HG02981 (cell line): ENCODE data around the gene MRPL14.

Experiments used
- ATAC-seq: cut with Tn5 transposase; IDR thresholded peaks from one replicate; pipeline ENCODE4 v1.9.1; 2021; ENCODE audit warnings: mild to moderate bottlenecking, moderate library complexity; ENCODE audit not compliant: unreplicated experiment

The MRPL14 gene

DNA sequence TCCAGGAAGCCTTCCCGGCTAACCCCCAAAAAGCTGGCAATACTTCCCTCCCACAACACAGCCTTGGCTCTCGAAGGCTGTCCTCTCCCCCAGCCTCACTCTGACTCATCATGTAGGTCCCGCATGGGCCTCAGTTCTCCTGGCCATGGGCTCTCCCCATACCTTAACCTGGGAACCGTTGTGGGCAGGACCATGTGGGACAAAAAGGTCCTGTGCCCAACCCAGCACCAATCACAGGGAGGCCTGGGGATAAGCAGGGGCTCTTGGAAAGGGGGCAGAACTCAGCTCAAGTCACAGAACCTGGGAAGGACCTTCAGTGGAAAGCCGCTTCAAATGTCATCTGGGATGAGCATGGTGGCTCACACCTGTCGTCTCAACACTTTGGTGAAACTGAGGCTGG is 45.5 kb downstream of the MRPL14 start:
- ATAC-seq = no peak

- no peak for ATAC-seq
These were observed 46.4 kb downstream of the MRPL14 start for GRCh38 chr6:44080561-44081521.

DNA sequence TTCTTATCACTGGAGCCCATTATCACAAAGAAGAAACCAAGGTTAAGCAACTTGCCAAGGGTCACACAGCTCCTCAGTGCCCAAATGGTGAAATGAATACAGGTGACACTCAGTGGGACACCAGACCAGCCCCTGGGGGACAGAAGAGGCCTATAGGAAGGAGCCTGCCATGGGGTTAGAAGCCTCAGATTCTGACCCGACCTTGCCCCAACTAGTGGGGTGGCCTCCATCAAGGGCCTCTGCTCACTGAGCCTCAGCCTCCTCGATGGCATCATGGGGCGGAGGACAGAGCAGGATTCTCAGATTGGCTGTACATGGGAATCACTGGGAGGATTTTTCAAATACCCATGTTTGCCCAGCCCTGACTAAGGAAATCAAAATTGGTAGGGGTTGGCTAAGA is 47.6 kb downstream of the MRPL14 start:
- no peak for ATAC-seq

DNA sequence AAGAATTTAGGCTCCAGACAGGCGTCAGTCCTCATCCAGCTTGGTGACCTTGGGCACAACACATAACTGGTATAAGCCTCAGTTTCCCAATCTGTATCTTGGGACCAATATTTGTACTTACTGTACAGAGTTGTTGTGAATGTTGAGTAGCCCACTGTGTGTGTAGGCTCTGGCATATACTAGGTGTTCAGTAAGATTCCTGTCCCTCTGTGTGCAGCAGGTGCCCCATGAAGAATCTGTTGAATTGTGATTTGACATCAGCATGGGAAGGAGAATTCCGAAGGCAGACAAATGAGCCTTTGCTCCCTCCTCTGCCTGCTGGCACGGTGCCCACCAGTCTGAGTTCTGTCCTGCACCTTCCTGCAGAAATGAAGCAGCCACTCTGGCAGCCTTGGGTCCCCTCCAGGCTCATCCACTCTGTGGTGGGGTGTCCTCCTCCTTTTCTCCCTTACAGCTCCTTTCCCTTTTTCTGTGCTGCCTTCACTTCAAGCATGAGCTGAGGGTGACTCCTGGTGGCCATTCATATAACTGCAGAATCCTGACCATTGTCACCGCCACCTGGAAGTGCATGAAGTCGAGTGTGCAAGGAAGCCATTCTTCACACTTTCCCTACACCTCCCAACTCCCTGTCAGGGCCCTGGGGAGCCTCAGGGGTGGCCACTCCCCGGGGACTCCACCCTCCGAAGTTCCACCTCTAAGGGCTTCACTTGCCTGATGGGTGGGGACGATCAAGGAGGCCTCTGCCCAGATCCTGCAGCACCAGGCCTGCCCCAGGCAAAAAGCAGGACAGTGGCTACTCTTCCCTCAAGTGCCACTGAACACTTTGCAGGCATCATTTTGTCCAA is 48.2 kb downstream of the MRPL14 start:
- no peak for ATAC-seq

DNA sequence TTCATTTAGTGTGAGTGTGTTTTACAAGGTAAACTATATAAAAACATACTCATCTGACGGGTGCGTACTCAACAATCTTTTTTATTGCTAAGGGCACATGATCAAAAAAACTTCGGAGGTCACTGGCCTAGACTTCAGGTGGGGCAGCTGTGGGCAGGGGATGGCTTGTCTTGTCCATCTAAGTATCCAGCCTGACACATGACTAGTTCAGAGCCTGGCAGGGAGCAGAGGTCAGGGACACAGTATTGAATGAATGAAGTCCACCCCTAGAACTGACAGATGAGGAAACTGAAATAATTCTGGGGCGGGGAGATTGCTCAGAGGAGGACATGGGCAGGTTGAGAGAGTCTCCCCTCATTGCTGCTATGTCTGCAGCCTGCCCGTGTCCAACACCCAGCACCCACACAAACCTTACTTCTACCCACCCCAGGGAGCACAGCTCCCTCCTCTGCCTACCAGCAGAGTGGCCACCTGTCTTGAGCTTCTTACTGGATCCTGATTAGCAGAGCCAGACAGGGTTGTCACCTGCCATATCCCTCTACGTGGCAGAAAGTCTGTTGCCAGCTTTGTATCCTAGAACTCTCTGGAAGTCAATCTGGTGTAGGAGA is 48.9 kb downstream of the MRPL14 start:
- ATAC-seq = no peak

DNA sequence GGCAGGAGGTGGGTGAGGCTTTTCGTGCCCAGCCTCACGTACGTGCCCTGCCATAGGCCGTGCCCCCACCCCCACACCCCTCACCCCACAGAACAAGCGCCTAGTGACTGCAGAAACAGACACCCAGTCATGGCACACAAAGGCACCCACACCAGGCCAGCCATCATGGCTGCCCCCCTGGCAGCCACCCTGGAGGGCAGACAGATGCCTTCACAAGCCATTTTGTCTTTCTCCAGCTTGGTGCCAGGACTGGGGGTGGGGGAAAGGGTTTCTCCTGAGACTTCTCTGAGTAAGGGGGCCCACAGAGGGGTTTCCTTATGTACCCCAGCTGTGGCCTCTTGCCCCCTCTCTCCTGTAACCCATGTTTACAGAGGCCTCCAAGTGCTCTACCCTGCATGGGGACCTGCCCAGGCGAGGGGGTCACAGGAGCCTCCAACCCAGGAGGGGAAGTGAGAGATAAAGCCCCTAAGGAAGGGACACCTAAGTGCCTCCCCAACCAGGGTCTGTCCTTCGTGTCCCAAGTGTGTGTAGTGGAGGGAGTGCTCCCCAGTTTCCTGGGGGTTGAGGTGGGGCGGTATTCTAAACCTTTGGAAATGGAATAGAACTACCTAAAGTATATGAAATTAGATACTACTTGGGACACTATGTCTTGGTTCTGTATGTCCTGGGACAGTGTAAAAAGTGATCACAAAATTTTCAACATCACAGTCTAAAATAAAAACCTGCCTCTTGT is 49.9 kb downstream of the MRPL14 start:
- no peak for ATAC-seq

DNA sequence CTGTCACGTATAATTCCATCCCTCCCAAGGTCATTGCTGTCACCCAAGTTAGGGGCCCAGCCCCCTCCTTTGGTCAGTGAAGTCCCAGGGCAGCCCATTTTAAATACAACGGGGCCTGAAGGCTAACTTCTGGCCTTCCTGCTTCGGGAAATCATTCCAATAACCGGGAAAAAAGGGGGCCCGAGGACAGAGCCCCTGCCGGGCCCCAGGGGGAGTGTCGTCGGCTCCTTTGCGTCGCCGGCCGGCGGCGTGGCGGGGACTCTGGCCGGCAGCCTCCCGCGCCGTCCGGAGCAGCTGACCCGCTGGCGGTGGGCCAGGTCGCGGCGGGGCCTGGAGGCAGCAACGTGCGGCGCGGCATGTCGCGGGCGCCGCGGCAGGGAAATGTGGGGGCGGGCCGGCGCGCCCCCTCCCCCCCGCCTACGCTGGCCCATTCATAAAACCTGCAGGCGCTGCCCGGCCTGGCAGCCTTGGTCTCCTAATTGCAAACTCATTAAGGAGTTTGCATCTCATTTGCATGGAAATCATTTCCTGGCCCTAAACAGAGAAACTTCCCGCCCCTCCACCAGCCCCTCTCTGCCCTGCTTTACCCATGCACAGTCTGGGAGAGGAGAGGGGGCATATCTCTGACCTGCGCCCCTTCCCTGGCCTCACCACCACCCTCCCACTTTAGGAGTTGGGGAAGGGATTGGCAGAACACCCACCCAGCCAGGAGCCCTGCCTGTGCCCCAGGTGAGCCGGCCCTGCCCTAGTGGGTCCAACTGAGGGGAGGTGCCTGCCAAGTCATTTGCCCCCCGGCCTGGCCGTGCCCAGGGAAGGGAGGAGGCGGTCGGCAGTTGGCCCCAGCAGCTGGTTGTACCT is 50.7 kb downstream of the MRPL14 start:
- ATAC-seq = no peak

- ATAC-seq = no peak
These were observed 51.5 kb downstream of the MRPL14 start for GRCh38 chr6:44075647-44076355.

GRCh38 chr6:44074813-44075646 is 52.2 kb downstream of the MRPL14 start:
- ATAC-seq = no peak

DNA sequence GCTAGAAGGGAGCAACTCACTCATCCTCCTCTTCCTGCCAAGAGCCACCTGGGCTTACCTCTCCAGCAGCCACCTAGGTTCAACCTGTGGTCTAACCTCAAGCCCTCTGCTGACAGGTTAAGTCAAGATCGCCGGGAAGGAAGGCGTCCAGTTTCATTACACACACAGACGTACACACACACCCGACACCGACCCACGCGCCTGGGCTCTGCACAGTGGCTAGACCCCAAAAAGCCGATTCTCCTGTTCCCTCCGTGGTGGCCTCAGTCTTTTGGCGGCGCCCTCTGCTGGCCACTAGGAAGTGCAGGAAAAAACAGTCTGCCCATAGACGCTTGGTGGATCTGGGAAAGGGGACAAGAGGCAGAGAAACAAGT is 52.8 kb downstream of the MRPL14 start:
- peak; percentile 33 for ATAC-seq

GRCh38 chr6:44073612-44074438 is 53.4 kb downstream of the MRPL14 start:
- ATAC-seq = peak; percentile 11

- peak; percentile 49 for ATAC-seq
These were observed 54.2 kb downstream of the MRPL14 start for GRCh38 chr6:44072959-44073611.

DNA sequence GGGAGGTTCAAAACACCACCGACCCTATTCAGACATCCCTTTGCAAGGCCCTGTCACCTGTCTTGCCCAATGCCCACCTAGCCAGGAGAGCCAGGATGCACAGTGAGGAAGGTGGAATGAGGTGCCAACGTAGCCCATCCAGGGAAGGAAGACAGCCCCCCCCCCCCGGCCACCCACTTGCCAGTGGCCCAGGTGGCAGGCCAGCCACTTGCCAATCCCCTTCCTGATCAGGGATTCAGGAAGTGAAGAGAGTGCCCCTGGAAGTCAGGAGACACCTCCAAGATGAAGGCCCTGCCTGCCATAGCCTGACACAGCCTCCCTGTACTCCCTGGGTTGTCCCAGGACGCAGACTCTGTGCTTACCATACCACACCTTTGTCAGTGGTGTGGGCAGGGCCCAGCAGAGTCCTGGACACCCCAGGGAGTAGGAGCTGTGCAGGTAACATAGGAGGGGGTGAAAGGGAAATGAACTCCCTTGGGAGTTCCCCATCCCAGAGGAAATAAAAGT is 54.7 kb downstream of the MRPL14 start:
- no peak for ATAC-seq

DNA sequence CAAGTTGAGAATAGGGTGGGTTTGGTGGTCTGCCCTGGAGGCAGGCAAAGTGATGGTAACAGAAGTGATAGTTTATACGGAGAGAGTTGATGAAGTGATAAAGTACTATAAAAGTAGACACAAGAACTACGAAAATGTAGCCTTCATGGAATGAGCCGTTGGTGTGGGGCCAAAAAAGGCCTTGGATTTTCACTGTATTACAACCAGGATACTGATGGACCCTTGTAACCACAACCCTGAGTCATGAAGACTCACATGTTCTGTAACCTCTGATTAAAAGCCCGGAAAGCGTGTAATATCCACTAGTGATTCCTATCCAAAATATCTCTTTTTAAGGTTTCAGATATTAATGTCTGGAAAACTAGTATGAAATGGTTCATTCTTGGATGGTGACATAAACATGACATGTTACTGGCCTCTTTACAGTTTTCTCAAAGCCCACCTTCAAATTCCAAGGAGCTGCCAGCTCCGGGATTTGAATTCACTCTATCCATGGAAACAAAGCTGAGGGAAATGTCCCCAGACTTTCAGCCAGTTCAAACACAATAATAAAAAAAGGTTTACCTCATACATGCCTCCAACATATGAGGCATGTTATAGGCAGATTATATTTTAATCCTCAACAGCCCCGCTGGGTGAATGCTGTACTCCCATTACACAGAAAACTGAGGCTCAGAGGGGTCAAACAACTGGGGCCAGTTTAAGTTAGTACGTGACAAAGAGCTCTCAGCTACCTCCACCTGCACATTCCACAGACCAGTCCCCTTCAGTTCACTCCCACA is 55.4 kb downstream of the MRPL14 start:
- no peak for ATAC-seq

GRCh38 chr6:44068607-44069296 is 58.5 kb downstream of the MRPL14 start:
- ATAC-seq = no peak
